ENCODE measurements around the gene MYL3.

The MYL3 gene

GRCh38 chr3:46883054-46883829, 20.0 kb upstream of the MYL3 start:
- FAIRE-seq: no peak

GRCh38 chr3:46882377-46883053, 19.3 kb upstream of the MYL3 start:
- DNase-seq (ENCODE audit: low spot score) (peak; percentile 54), FAIRE-seq (no peak)

More at GRCh38 chr3:46883054-46883829, 20.0 kb upstream of the MYL3 start:
- peak; percentile 57 for DNase-seq (ENCODE audit: low spot score)

- FAIRE-seq: no peak
- DNase-seq (ENCODE audit: low spot score): peak; percentile 56
Observed at GRCh38 chr3:46881596-46882376, 18.5 kb upstream of the MYL3 start.

GRCh38 chr3:46880884-46881595, 17.8 kb upstream of the MYL3 start:
- DNase-seq (ENCODE audit: low spot score): no peak
- no peak for FAIRE-seq

GRCh38 chr3:46878781-46879436, 15.7 kb upstream of the MYL3 start:
- FAIRE-seq: no peak

GRCh38 chr3:46877406-46878125, 14.3 kb upstream of the MYL3 start, which contains the start of gene PTH1R:
Gene PTH1R, plus strand, starts transcription at chr3:46877721. Its CDS starts 5,839 bp downstream, at chr3:46883560.
- FAIRE-seq (no peak), DNase-seq (ENCODE audit: low spot score) (no peak)

More at GRCh38 chr3:46878781-46879436, 15.7 kb upstream of the MYL3 start:
- peak; percentile 39 for DNase-seq (ENCODE audit: low spot score)

GRCh38 chr3:46876313-46877300, 13.4 kb upstream of the MYL3 start:
- no peak for FAIRE-seq
- no peak for DNase-seq (ENCODE audit: low spot score)

- no peak for DNase-seq (ENCODE audit: low spot score)
- no peak for FAIRE-seq
Observed at GRCh38 chr3:46875560-46875959, 12.3 kb upstream of the MYL3 start.

GRCh38 chr3:46874430-46874829, 11.2 kb upstream of the MYL3 start:
- FAIRE-seq (no peak), DNase-seq (ENCODE audit: low spot score) (no peak)

GRCh38 chr3:46873521-46873920, 10.3 kb upstream of the MYL3 start:
- DNase-seq (ENCODE audit: low spot score): no peak
- no peak for FAIRE-seq

GRCh38 chr3:46871222-46871621, 8.0 kb upstream of the MYL3 start:
- no peak for FAIRE-seq

GRCh38 chr3:46870651-46871050, 7.4 kb upstream of the MYL3 start:
- FAIRE-seq (no peak), DNase-seq (ENCODE audit: low spot score) (no peak)

More at GRCh38 chr3:46871222-46871621, 8.0 kb upstream of the MYL3 start:
- no peak for DNase-seq (ENCODE audit: low spot score)

- DNase-seq (ENCODE audit: low spot score) (no peak), FAIRE-seq (peak; percentile 89)
Observed at GRCh38 chr3:46869440-46869839, 6.2 kb upstream of the MYL3 start.

GRCh38 chr3:46868948-46869347, 5.7 kb upstream of the MYL3 start:
- DNase-seq (ENCODE audit: low spot score) (no peak), FAIRE-seq (no peak)

GRCh38 chr3:46868287-46868686, 5.0 kb upstream of the MYL3 start:
- no peak for FAIRE-seq
- no peak for DNase-seq (ENCODE audit: low spot score)

- DNase-seq (ENCODE audit: low spot score) (no peak), FAIRE-seq (no peak)
Observed at GRCh38 chr3:46867550-46867898, 4.3 kb upstream of the MYL3 start.

- FAIRE-seq (peak; percentile 89), DNase-seq (ENCODE audit: low spot score) (peak; percentile 77)
Observed at GRCh38 chr3:46866720-46867549, 3.7 kb upstream of the MYL3 start.

- no peak for DNase-seq (ENCODE audit: low spot score)
- FAIRE-seq: no peak
Observed at GRCh38 chr3:46866032-46866595, 2.9 kb upstream of the MYL3 start.

All from urothelium cell line (cell line).